Endothelial cell of umbilical vein (primary cell): ENCODE measurements around the gene TMEM220. TPM values are rescaled to one million over a fixed set of nuclear protein-coding genes. Genes with fewer than 3 reads are reported as not detected.

Source experiments
- BruUV-seq: library from RNA; stranded (reverse); fragments of 400-500 nt; replicated peaks from 2 replicates; lab custom pipeline; 2021; lab: Mats Ljungman, UMichigan
- CTCF ChIA-PET: fragments of 300-600, 350-600 bp; sonication (Branson Sonifier 250); formaldehyde crosslinking; loops from one replicate; lab custom pipeline; 2021; ENCODE audit warnings: antibody characterized with exemption, inconsistent platforms; lab: Charles Lee
- POLR2A ChIA-PET: fragments of 300-600, 350-600 bp; sonication (Branson Sonifier 250); formaldehyde crosslinking; loops from one replicate; lab custom pipeline; 2021; ENCODE audit warnings: antibody characterized with exemption, inconsistent platforms; lab: Charles Lee
- DNase-seq: peaks from one replicate; pipeline ENCODE4 v3.0.0-alpha.2; 2011; ENCODE audit warnings: low read depth, low spot score
- FAIRE-seq: peaks from 2 replicates; lab custom pipeline; 2011; peaks lifted over from hg19 to GRCh38; lab: Jason Lieb, UNC
- H2AFZ ChIP-seq: 2 replicates; pipeline ENCODE4 v1.6.0; 2012; ENCODE audit warnings: low read depth, low read length, control low read depth, inconsistent platforms
- H3K27ac ChIP-seq: 2 replicates; pipeline ENCODE4 v1.5.1; 2011; ENCODE audit warnings: low read depth, mild to moderate bottlenecking, control low read depth, low read length, moderate library complexity; ENCODE audit not compliant: insufficient read depth
- H3K27me3 ChIP-seq, 2 experiments: 2 replicates each; pipeline versions ENCODE4 v1.6.0 to v1.6.1; 2011; ENCODE audit warnings: low read length in 2 of 2, mixed read lengths in 1 of 2; ENCODE audit not compliant: control insufficient read depth in 2 of 2, insufficient read depth in 2 of 2
- H3K36me3 ChIP-seq, 2 experiments: 2 replicates in 1 of 2; 3 replicates in 1 of 2; pipeline ENCODE4 v1.5.1; 2011; ENCODE audit warnings: low read length in 2 of 2, mild to moderate bottlenecking in 1 of 2, moderate library complexity in 1 of 2; ENCODE audit not compliant: control insufficient read depth in 2 of 2, insufficient read depth in 2 of 2; ENCODE audit errors: extremely low read depth in 1 of 2
- H3K4me1 ChIP-seq: 3 replicates; pipeline ENCODE4 v1.5.1; 2011; ENCODE audit warnings: mild to moderate bottlenecking, low read length; ENCODE audit not compliant: control insufficient read depth, insufficient read depth; ENCODE audit errors: extremely low read depth
- H3K4me2 ChIP-seq: 2 replicates; pipeline ENCODE4 v1.6.1; 2011; ENCODE audit warnings: low read length, control low read depth, mixed read lengths; ENCODE audit not compliant: insufficient read depth
- H3K4me3 ChIP-seq, 3 experiments: fragments of 200-600 bp in 1 of 3; sonication (generic), shearing (Covaris generic) in 1 of 3; replicated peaks in 1 of 3; 2 replicates each; pipeline ENCODE4 v1.5.1; 2011 to 2016; ENCODE audit warnings: control low read depth in 3 of 3, low read length in 3 of 3, mild to moderate bottlenecking in 2 of 3, inconsistent platforms in 1 of 3, low read depth in 1 of 3, moderate library complexity in 1 of 3; ENCODE audit not compliant: insufficient read depth in 1 of 3
- H3K79me2 ChIP-seq: 2 replicates; pipeline ENCODE4 v1.6.0; 2012; ENCODE audit warnings: low read length, inconsistent platforms; ENCODE audit not compliant: control insufficient read depth, insufficient read depth
- H3K9ac ChIP-seq: replicated peaks from 2 replicates; pipeline ENCODE3; 2011; ENCODE audit warnings: low read length, control low read depth; ENCODE audit not compliant: insufficient read depth; ENCODE audit errors: extremely low read depth
- H3K9me1 ChIP-seq: replicated peaks from 3 replicates; pipeline ENCODE4 v1.6.0; 2011; ENCODE audit warnings: mild to moderate bottlenecking, low read length; ENCODE audit not compliant: control insufficient read depth, insufficient read depth; ENCODE audit errors: extremely low read depth
- H3K9me3 ChIP-seq: replicated peaks from 2 replicates; pipeline ENCODE4 v1.5.1; 2012; ENCODE audit warnings: low read length, inconsistent platforms; ENCODE audit not compliant: control insufficient read depth, insufficient read depth
- H4K20me1 ChIP-seq: replicated peaks from 2 replicates; pipeline ENCODE3; 2011; ENCODE audit warnings: mild to moderate bottlenecking, low read length; ENCODE audit not compliant: control insufficient read depth, insufficient read depth; ENCODE audit errors: extremely low read depth
- GATA2 ChIP-seq: IDR thresholded peaks from 2 replicates; pipeline ENCODE4 v1.7.0; 2011; ENCODE audit warnings: low read depth, mild to moderate bottlenecking, moderate library complexity, mixed read lengths, low read length; ENCODE audit not compliant: insufficient read length, insufficient read depth
- JUN ChIP-seq: IDR thresholded peaks from 2 replicates; pipeline ENCODE4 v1.6.1; 2011; ENCODE audit warnings: borderline replicate concordance, low read depth; ENCODE audit not compliant: insufficient read length, insufficient read depth
- MYC ChIP-seq: IDR thresholded peaks from one replicate; pipeline ENCODE4 v1.6.1; 2011; ENCODE audit warnings: mild to moderate bottlenecking, low read depth, low read length
- POLR2A ChIP-seq: IDR thresholded peaks from 2 replicates; pipeline ENCODE4 v1.6.1; 2012; ENCODE audit warnings: low read depth, mild to moderate bottlenecking, control low read depth, low read length
- POLR2AphosphoS5 ChIP-seq: IDR thresholded peaks from 2 replicates; pipeline ENCODE4 v1.6.1; 2012; ENCODE audit warnings: low read depth, mild to moderate bottlenecking, control low read depth, low read length, moderate library complexity; ENCODE audit not compliant: insufficient read depth
- dilution Hi-C: fragments of 300-500 bp; cut with MboI; formaldehyde crosslinking; loops from one replicate; pipeline ENCODE4 v1.15.0; 2019; ENCODE audit warnings: low sequenced_read_pairs; ENCODE audit not compliant: extremely low pct_ligation_motif_present
- intact Hi-C: fragments of 100-400 bp; cut with micrococcal nuclease; formaldehyde crosslinking; loops from one replicate; pipeline ENCODE4 v1.10.0; 2022
- polyA plus RNA-seq, 4 experiments: library from polyadenylated mRNA; depleted of rRNA in 3 of 4; stranded (reverse) in 3 of 4; unstranded in 1 of 4; fragments of >200 nt; gene quantifications; 2 replicates each; pipeline versions ENCODE4 v1.2.1 to v1.2.3, GENCODE V29; 2011 to 2012; ENCODE audit warnings: missing spikeins in 1 of 4
- total RNA-seq: library from RNA; stranded (reverse); gene quantifications from 2 replicates; pipeline ENCODE4 v1.2.3, GENCODE V29; 2021
- TF ChIP-seq, protein P1 (sequence below): IDR thresholded peaks from 2 replicates; pipeline ENCODE4 v1.6.1; 2011; ENCODE audit not compliant: insufficient read depth, insufficient read length

Gene TMEM220
- total and polyA plus RNA-seq, 2 donors (not counting 3 experiments of a cell fraction or from before 2014, with no cell fraction given) = 3.6 to 11.2 TPM

DNA sequence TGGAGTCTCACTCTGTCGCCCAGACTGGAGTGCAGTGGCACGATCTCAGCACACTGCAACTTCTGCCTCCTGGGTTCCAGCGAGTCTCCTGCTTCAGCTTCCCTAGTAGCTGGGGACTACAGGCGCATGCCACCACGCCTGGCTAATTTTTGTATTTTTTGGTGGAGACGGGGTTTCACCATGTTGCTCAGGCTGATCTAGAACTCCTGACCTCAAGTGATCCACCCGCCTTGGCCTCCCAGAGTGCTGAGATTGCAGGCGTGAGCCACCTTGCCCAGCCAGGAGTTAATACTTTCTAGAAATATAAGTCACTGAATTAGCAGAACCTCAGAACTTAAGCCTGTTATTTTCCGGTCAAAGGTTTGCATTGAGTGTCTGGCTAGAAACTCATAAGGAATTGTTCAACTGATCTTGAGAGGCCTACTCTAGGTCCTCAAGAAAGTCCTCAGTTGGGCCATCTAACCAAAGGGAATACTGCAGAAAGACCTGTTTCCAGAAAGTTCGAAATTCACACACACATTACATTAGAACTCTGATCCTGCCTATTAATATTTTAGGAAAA lies 1.4 kb downstream of the TMEM220 start:
- intact Hi-C loops (no loop called here), dilution Hi-C loops (no loop called here)
- Histone ChIP-seq H3K36me3 (no peaks in the 10 kb centered on the region), H3K27ac (no peak overlapping the region), H3K9me3 (no peaks in the 10 kb centered on the region), H3K9ac (no peak overlapping the region), H3K79me2 (no peaks in the 10 kb centered on the region), H3K4me3 (no peak overlapping the region), H4K20me1 (no peaks in the 10 kb centered on the region), H3K4me1 (peaks cover 6% of the 10 kb centered on the region), H3K9me1 (no peaks in the 10 kb centered on the region), H3K27me3 (peaks cover 0 to 1% of the 10 kb centered on the region in 2 experiments), H3K4me2 (no peak overlapping the region), H2AFZ (no peak overlapping the region)
- ChIA-PET POLR2A (no interaction called here), CTCF (no interaction called here)
- BruUV-seq = no TSS peak
- DNase-seq (no peak), FAIRE-seq (no peak)
- TF ChIP-seq GATA2 (no peak), JUN (no peak), POLR2A (no peak), POLR2AphosphoS5 (no peak)
- TF ChIP-seq, protein P1, sequence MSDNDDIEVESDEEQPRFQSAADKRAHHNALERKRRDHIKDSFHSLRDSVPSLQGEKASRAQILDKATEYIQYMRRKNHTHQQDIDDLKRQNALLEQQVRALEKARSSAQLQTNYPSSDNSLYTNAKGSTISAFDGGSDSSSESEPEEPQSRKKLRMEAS = no peak

DNA sequence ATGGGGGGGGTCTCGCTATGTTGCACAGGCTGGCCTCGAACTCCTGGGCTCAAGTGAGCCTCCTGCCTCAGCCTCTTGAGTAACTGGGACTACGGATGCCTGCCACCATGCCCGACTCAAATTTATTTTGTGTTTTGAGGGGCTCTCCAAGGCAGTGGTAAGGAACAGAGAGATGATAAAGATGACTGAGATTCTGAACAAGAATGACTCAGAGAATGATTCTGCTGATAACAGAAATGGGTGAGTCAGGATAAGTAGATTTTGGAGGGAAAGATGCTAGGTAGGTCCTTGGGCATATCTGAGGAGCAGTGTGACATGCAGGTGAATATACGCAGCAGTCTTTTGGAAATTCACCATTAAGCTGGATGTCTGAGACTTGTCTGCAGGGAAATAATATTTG lies 2.6 kb downstream of the TMEM220 start:
- H3K4me2 ChIP-seq = no peak overlapping the region
- no peaks in the 10 kb centered on the region for H3K79me2 ChIP-seq
- H3K4me3 ChIP-seq = no peak overlapping the region
- H3K9me1 ChIP-seq = no peaks in the 10 kb centered on the region
- intact Hi-C loops = no loop called here
- no TSS peak for BruUV-seq
- dilution Hi-C loops = no loop called here
- FAIRE-seq (no peak), DNase-seq (no peak)
- ChIA-PET POLR2A (no interaction called here), CTCF (interaction anchor here (1.1 kb wide), 1 partner anchor 10 kb away, joined by 3 read pairs; no protein-coding TSS in a partner anchor)
- H3K27me3 ChIP-seq = no peaks in the 10 kb centered on the region
- no peak overlapping the region for H3K9ac ChIP-seq
- H2AFZ ChIP-seq = no peak overlapping the region
- H4K20me1 ChIP-seq = no peaks in the 10 kb centered on the region
- H3K9me3 ChIP-seq = no peaks in the 10 kb centered on the region
- H3K4me1 ChIP-seq = peaks cover 6% of the 10 kb centered on the region
- H3K36me3 ChIP-seq = no peaks in the 10 kb centered on the region
- no peak overlapping the region for H3K27ac ChIP-seq
- peak; percentile 18 for TF ChIP-seq GATA2
- TF ChIP-seq MYC = no peak
